Measurements from ENCODE around the gene XIST. TPM values are rescaled to one million over a fixed set of nuclear protein-coding genes. Genes with fewer than 3 reads are reported as not detected.
A peak's percentile ranks its signal among the peaks of the same experiment; 100 is the strongest.
"Not testable (repeated sequence)": the region's sequence is repeated elsewhere in the genome, so short reads cannot be mapped to it uniquely, and the experiment has no call there.

The XIST gene
- total RNA-seq: 312 TPM

GRCh38 chrX:73852467-73852866 lies at the start of gene XIST:
TSS of gene XIST (minus strand) at chrX:73852714.
- no peak for DNase-seq

DNA sequence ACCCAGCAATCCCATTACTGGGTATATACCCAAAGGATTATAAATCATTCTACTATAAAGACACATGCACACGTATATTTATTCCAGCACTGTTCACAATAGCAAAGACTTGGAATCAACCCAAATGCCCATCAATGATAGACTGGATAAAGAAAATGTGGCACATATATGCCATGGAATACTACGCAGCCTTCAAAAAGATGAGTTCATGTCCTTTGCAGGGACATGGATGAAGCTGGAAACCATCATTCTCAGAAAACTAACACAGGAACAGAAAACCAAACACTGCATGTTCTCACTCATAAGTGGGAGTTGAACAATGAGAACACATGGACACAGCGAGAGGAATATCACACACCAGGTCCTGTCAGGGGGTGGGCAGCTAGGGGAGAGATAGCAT lies 45.8 kb upstream of the XIST start:
- DNase-seq: not testable (repeated sequence)

- DNase-seq: not testable (repeated sequence)
Measured at GRCh38 chrX:73892515-73893090, 40.1 kb upstream of the XIST start.

DNA sequence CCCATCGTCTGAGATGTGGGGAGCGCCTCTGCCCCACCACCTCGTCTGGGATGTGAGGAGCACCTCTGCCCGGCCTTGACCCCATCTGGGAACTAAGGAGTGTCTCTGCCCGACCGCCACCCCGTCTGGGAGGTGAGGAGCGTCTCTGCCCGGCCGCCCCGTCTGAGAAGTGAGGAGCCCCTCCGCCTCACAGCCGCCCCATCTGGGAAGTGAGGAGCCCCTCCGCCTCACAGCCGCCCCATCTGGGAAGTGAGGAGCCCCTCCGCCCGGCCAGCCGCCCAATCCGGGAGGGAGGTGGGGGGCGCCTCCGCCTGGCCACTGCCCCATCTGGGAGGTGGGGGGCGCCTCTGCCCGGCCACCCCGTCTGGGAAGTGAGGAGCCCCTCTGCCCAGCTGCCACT lies 29.7 kb upstream of the XIST start:
- not testable (repeated sequence) for DNase-seq

- no peak for DNase-seq
Measured at GRCh38 chrX:73877687-73878086, 25.2 kb upstream of the XIST start.

DNA sequence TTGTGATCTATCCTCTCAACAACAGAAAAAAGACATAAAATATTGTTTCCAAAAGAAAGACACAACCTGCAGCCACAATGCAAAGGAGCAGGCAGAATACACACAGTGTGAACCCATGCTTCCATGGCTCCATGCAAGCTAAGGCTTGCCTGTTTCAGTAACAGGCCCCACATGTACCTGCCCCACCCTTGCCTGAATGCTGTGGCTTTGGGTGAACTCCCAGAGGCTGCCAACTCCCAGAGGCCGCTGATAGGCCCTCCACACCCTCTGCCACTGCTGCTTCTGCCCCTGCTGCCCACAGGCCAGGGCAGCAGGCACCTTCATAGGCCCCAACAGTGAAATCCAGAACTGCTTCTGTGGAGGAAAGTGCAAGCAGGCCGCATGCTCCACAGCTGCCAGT lies 24.4 kb upstream of the XIST start:
- DNase-seq: no peak

DNA sequence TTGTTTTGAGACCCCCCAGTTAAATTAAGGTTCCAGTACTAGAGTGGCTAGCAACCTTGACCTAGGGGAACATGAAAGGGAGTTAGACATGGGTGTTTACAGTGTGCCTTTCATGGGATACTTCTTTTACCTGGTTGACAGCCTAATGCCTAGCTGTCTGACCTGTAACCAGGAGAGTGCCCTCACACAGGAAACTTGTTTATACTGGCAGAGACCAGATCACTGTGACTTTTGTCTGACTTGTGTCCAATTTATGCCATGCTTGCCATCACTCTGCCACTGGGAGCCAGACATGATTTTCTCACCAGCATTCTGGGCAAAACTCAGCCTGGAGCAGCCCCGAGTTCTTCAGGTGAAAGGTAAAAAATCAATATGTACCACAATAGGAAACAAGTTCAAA lies 16.4 kb upstream of the XIST start:
- DNase-seq: no peak

DNA sequence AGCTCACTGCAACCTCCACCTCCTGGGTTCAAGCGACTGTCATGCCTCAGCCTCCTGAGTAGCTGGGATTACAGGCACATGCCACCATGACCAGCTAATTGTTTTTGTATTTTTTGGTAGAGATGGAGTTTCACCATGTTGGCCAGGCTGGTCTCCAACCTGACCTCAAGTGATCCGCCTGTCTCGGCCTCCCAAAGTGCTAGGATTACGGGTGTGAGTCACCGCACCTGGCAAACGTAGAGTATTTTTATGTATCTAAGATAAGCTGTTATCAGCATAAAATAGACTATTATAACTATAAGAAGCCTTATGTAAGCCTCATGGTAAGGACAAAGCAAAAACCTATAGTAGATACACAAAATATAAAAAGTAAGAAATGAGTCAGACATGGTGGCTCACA lies 14.6 kb upstream of the XIST start:
- DNase-seq: no peak

DNA sequence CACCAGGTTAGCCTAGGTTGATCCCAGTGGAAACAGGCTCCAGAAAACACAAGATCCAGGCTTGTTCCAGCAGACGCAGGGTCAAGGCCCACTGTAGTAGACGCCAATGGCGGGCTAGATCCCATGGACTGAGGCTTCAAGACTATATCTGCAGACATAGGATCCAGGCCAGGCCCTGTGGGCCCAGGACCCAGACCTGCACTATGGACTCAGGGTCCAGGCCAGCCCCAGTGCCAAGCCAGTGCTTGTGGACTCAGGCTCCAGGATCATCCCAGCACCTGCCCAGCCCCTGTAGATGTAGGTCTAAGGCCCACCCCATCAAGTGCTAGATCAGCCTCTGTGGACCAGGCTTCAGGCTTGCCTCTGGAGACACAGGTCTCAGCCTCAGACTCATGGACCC lies 11.3 kb upstream of the XIST start:
- DNase-seq: no peak

DNA sequence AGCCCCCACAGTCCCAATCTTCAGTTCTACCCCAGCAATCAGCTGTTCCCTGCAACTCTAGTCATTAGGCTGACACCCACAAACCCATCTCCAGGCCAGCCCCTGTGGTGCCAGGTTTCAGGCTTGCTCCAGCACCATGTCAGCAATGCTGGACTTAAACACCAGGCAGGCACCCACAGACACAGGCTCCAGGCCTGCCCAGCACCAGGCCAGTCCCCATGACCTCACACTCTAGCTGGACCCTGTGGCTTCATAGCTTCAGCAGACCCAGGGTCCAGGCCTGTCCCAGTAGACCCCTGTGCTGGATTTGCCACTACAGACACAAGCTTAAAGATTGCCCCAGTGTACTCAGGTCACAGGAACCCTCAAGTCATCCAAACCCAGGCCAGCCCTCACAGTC lies 10.8 kb upstream of the XIST start:
- DNase-seq: no peak

DNA sequence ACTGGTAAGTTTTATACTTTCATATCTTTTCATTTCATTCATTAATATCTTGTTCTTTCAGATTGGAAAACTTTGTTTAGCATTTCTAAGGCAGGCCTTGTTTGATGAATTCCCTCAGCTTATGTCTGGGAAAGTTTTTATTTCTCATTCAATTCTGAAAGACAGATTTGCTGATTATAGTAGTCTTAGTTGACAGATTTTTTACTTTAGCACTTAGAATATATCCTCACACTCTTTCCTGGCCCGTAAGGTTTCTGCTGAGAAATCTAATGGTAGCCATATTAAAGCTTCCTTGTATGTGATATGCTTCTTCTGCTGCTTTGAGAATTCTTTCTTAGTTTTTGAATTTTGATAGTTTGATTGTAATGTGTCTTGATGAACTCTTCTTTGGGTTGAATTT lies 7.1 kb upstream of the XIST start:
- no peak for DNase-seq

- peak; percentile 67 for DNase-seq
Measured at GRCh38 chrX:73855546-73855945, 3.0 kb upstream of the XIST start.

- DNase-seq: no peak
Measured at GRCh38 chrX:73852022-73852421, 492 bp downstream of the XIST start.

GRCh38 chrX:73851014-73852009 lies 1.2 kb downstream of the XIST start:
- no peak for DNase-seq

GRCh38 chrX:73850124-73851013 lies 2.1 kb downstream of the XIST start:
- DNase-seq: no peak

- DNase-seq: no peak
Measured at GRCh38 chrX:73849073-73849472, 3.4 kb downstream of the XIST start.

GRCh38 chrX:73847991-73848390 lies 4.5 kb downstream of the XIST start:
- no peak for DNase-seq

GRCh38 chrX:73847100-73847499 lies 5.4 kb downstream of the XIST start:
- no peak for DNase-seq

GRCh38 chrX:73842541-73843234 lies 9.8 kb downstream of the XIST start:
- DNase-seq: no peak

DNA sequence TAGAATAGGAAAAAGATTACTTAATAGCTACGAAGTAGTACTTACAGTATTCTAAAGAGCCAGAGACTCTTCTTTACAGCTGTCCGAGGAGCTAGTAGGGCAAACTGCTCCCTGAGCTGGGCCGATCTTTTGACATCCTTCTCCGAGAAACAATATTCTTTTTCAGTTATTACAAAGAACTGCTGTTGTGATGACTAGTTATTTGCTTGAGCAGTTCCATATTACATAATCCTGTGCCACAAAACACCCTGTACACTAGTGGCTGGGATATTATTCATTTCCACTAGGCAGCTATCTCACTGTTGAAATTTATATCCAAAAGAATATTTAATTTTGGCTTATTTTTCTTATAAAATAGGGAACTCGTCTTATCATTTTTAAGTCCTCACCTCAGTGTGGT lies 11.2 kb downstream of the XIST start:
- no peak for DNase-seq

- DNase-seq: no peak
Measured at GRCh38 chrX:73840120-73840924, 12.2 kb downstream of the XIST start.
